GM12878 (cell line): ENCODE data around the gene MYBPHL. TPM values are rescaled to one million over a fixed set of nuclear protein-coding genes. Genes with fewer than 3 reads are reported as not detected.

Source experiments
- ATAC-seq: fragments of 200-7000 bp; cut with Tn5 transposase; 3 replicates; pipeline ENCODE4 v1.9.1; 2020; ENCODE audit warnings: mild to moderate bottlenecking, moderate library complexity
- BruUV-seq: library from RNA; stranded (reverse); fragments of 400-500 nt; replicated peaks from 2 replicates; lab custom pipeline; 2021; lab: Mats Ljungman, UMichigan
- CTCF ChIA-PET: fragments of 300-600 bp; sonication (Branson Sonifier 250); formaldehyde crosslinking; extraction: SDS; loops from one replicate; lab custom pipeline; 2021; ENCODE audit warnings: inconsistent platforms; lab: Yijun Ruan, JAX
- POLR2A ChIA-PET: fragments of 350-600 bp; formaldehyde crosslinking; extraction: SDS; loops from one replicate; lab custom pipeline; 2021; ENCODE audit warnings: inconsistent platforms; lab: Charles Lee
- RAD21 ChIA-PET: fragments of 300-600 bp; sonication (Branson Sonifier 250); formaldehyde crosslinking; loops from one replicate; lab custom pipeline; 2023; ENCODE audit warnings: antibody characterized with exemption; ENCODE audit not compliant: unreplicated experiment; lab: Charles Lee
- SMC1A ChIA-PET: fragments of 300-600 bp; sonication (Branson Sonifier 250); formaldehyde crosslinking; loops from one replicate; lab custom pipeline; 2023; ENCODE audit not compliant: unreplicated experiment, uncharacterized antibody; lab: Charles Lee
- DNase-seq: peaks from one replicate; pipeline ENCODE4 v3.0.0-alpha.2; 2011; ENCODE audit warnings: low read depth, low spot score
- FAIRE-seq: peaks from 3 replicates; lab custom pipeline; 2011; peaks lifted over from hg19 to GRCh38; lab: Jason Lieb, UNC
- H2AFZ ChIP-seq: 2 replicates; pipeline ENCODE4 v1.6.0; 2011; ENCODE audit warnings: low read depth, low read length, control low read depth; ENCODE audit not compliant: control insufficient read depth
- H3K27ac ChIP-seq: 2 replicates; pipeline ENCODE4 v1.5.1; 2011; ENCODE audit warnings: control low read depth; ENCODE audit not compliant: control insufficient read depth, insufficient read depth
- H3K27me3 ChIP-seq, 2 experiments: replicated peaks in 1 of 2; 2 replicates each; pipeline versions ENCODE4 v1.6.0 to v1.6.1; 2011; ENCODE audit warnings: low read length in 1 of 2; ENCODE audit not compliant: control insufficient read depth in 2 of 2, insufficient read depth in 2 of 2
- H3K36me3 ChIP-seq, 2 experiments: 2 replicates each; pipeline ENCODE4 v1.5.1; 2011; ENCODE audit warnings: low read length in 1 of 2; ENCODE audit not compliant: control insufficient read depth in 2 of 2, insufficient read depth in 2 of 2
- H3K4me1 ChIP-seq: 2 replicates; pipeline ENCODE4 v1.6.1; 2011; ENCODE audit warnings: mild to moderate bottlenecking, low read length, moderate library complexity, mixed read lengths; ENCODE audit not compliant: control insufficient read depth, insufficient read depth
- H3K4me2 ChIP-seq: 2 replicates; pipeline ENCODE4 v1.6.0; 2011; ENCODE audit warnings: control low read depth; ENCODE audit not compliant: control insufficient read depth, insufficient read depth
- H3K4me3 ChIP-seq: fragments of 200-600 bp; sonication (generic); 2 replicates; pipeline ENCODE4 v1.5.1; 2016
- H3K79me2 ChIP-seq: 2 replicates; pipeline ENCODE4 v1.6.0; 2011; ENCODE audit warnings: low read length; ENCODE audit not compliant: control insufficient read depth, insufficient read depth
- H3K9ac ChIP-seq: 2 replicates; pipeline ENCODE4 v1.8.0; 2011; ENCODE audit warnings: low read length, control low read depth, mixed read lengths; ENCODE audit not compliant: control insufficient read depth, insufficient read depth
- H3K9me3 ChIP-seq: replicated peaks from 3 replicates; pipeline ENCODE4 v1.5.1; 2011; ENCODE audit warnings: mild to moderate bottlenecking, low read length; ENCODE audit not compliant: control insufficient read depth, insufficient read depth
- H4K20me1 ChIP-seq: 2 replicates; pipeline ENCODE4 v1.6.0; 2011; ENCODE audit not compliant: control insufficient read depth, insufficient read depth
- EGR1 ChIP-seq, 2 experiments: IDR thresholded peaks; 1 replicate in 1 of 2; 2 replicates in 1 of 2; pipeline ENCODE4 v1.6.1; 2011 to 2012; ENCODE audit warnings: low read depth in 2 of 2, low read length in 2 of 2, borderline replicate concordance in 1 of 2, mild to moderate bottlenecking in 1 of 2, moderate library complexity in 1 of 2
- GATAD2B ChIP-seq: fragments of 450-650 bp; conservative IDR thresholded peaks from 2 replicates; pipeline ENCODE4 v1.6.1; 2017; ENCODE audit warnings: low read depth, mild to moderate bottlenecking, moderate library complexity
- IKZF1 ChIP-seq: fragments of 450-650 bp; conservative IDR thresholded peaks from 2 replicates; pipeline ENCODE4 v1.6.1; 2017; ENCODE audit warnings: antibody characterized with exemption, mild to moderate bottlenecking
- MTA3 ChIP-seq: IDR thresholded peaks from 2 replicates; pipeline ENCODE4 v1.6.1; 2012; ENCODE audit warnings: low read length, inconsistent platforms, borderline replicate concordance
- PAX5 ChIP-seq: IDR thresholded peaks from 2 replicates; pipeline ENCODE4 v1.6.1; 2011; ENCODE audit warnings: low read depth, low read length, borderline replicate concordance
- SKIL ChIP-seq: fragments of 450-650 bp; IDR thresholded peaks from 2 replicates; pipeline ENCODE4 v1.6.1; 2017; ENCODE audit warnings: mild to moderate bottlenecking, low read depth, inconsistent platforms; ENCODE audit not compliant: poor library complexity, severe bottlenecking
- WGBS: methylation state at CpG from one replicate; pipeline ENCODE4 v1.1.6; 2016; ENCODE audit warnings: low lambda C conversion rate; ENCODE audit not compliant: insufficient replicate concordance, insufficient coverage; ENCODE audit errors: missing lambda C conversion rate; 5-methylcytosine and 5-hydroxymethylcytosine counted together
- in situ Hi-C: fragments of 300-500 bp; cut with MboI; formaldehyde crosslinking; loops from 9 replicates; pipeline ENCODE4 v1.14.3; 2018; ENCODE audit warnings: mixed read lengths
- intact Hi-C: fragments of 100-400 bp; cut with micrococcal nuclease; formaldehyde crosslinking; loops from one replicate; pipeline ENCODE4 v1.14.2; 2022; ENCODE audit not compliant: unreplicated experiment
- polyA plus RNA-seq, 11 experiments: library from polyadenylated mRNA; depleted of rRNA in 4 of 11; unstranded in 6 of 11; stranded (reverse) in 5 of 11; fragments of >200 nt; fragmentation: Nextera tagmentation in 4 of 11; fragmentation: Illumina TruSeq in 1 of 11; extraction: Ambion mirVana in 4 of 11; extraction: Trizol in 1 of 11; gene quantifications; 1 replicate in 1 of 11; 2 replicates in 10 of 11; pipeline versions ENCODE4 v1.2.1 to v1.2.3, GENCODE V29; 2011 to 2016; ENCODE audit warnings: inconsistent platforms in 2 of 11, missing spikeins in 2 of 11, low read depth in 1 of 11
- total RNA-seq, 4 experiments: library from RNA; depleted of rRNA in 3 of 4; stranded (reverse); fragments of >200 nt in 3 of 4; fragmentation: Illumina TruSeq in 1 of 4; extraction: Trizol in 1 of 4; gene quantifications; 2 replicates each; pipeline versions ENCODE4 v1.2.1 to v1.2.3, GENCODE V29; 2013 to 2021

MYBPHL gene
- total and polyA plus RNA-seq, 10 of the 15 experiments (the other 5 are each of a cell fraction or from before 2014, with no cell fraction given): 0.16 to 0.75 (median 0.54) TPM; not detected in 7

GRCh38 chr1:109252893-109253802, 53.7 kb downstream of the MYBPHL start:
- WGBS: 55% methylated on average over 33 of the region's 33 CpGs
- TF ChIP-seq IKZF1: no peak
- no peak for TF ChIP-seq MTA3
- TF ChIP-seq GATAD2B: no peak
- no peak for TF ChIP-seq EGR1 (IDR thresholded peaks at IDR 0.05; ENCODE audit: borderline replicate concordance in 1 of 2, low read depth in 2 of 2, low read length in 2 of 2)
- 0 out of 2 replicates have a peak, but pooled peaks have one; percentile 61 for TF ChIP-seq PAX5
- no peak for TF ChIP-seq SKIL
- H4K20me1 ChIP-seq: no peaks in the 10 kb centered on the region
- H3K9ac ChIP-seq: no peak overlapping the region
- peaks cover 2 to 4% of the 10 kb centered on the region in 2 experiments; a peak in 3 of 4 replicates for H3K27me3 ChIP-seq
- peak; percentile 71 for ATAC-seq
- POLR2A ChIA-PET: no interaction called here
- no peak overlapping the region for H3K4me3 ChIP-seq
- DNase-seq: no peak
- H3K36me3 ChIP-seq: no peaks in the 10 kb centered on the region
- no peak for FAIRE-seq
- no peaks in the 10 kb centered on the region for H3K4me1 ChIP-seq
- no peaks in the 10 kb centered on the region for H3K9me3 ChIP-seq
- H2AFZ ChIP-seq: no peak overlapping the region
- H3K4me2 ChIP-seq: no peak overlapping the region
- in situ Hi-C loops: no loop called here
- CTCF ChIA-PET: interaction anchor here (0.6 to 1.6 kb wide), 4 partner anchors 10 to 279 kb away, joined by 3 to 11 read pairs (median 3); no protein-coding TSS in a partner anchor
- H3K79me2 ChIP-seq: no peaks in the 10 kb centered on the region
- intact Hi-C loops: no loop called here
- RAD21 ChIA-PET: no interaction called here
- H3K27ac ChIP-seq: no peak overlapping the region
- BruUV-seq: no TSS peak
- SMC1A ChIA-PET: interaction anchor here (1.2 kb wide), 1 partner anchor 61 kb away, joined by 3 read pairs; no protein-coding TSS in a partner anchor
